ENCODE data around the gene ALDOB.

The ALDOB gene

GRCh38 chr9:101449071-101449721, 13.6 kb upstream of the ALDOB start:
- peak; percentile 58 for TF ChIP-seq CTCF (conservative IDR thresholded peaks at IDR 0.05; ENCODE audit: low read depth, low read length)
- peak overlapping the region; percentile 73 for H3K4me3 ChIP-seq (ENCODE audit: low read depth, low read length)

GRCh38 chr9:101448680-101449070, 13.1 kb upstream of the ALDOB start:
- no peak for DNase-seq (ENCODE audit: low read depth)
- H3K4me3 ChIP-seq (ENCODE audit: low read depth, low read length): no peak overlapping the region
- no peak for TF ChIP-seq CTCF (conservative IDR thresholded peaks at IDR 0.05; ENCODE audit: low read depth, low read length)

More at GRCh38 chr9:101449071-101449721, 13.6 kb upstream of the ALDOB start:
- DNase-seq (ENCODE audit: low read depth): peak; percentile 79

GRCh38 chr9:101446732-101447131, 11.2 kb upstream of the ALDOB start:
- DNase-seq (ENCODE audit: low read depth): no peak
- TF ChIP-seq CTCF (conservative IDR thresholded peaks at IDR 0.05; ENCODE audit: low read depth, low read length): no peak
- H3K4me3 ChIP-seq (ENCODE audit: low read depth, low read length): no peak overlapping the region

- TF ChIP-seq CTCF (conservative IDR thresholded peaks at IDR 0.05; ENCODE audit: low read depth, low read length): no peak
- peak overlapping the region; percentile 22 for H3K4me3 ChIP-seq (ENCODE audit: low read depth, low read length)
- DNase-seq (ENCODE audit: low read depth): peak; percentile 66
These were observed 9.9 kb upstream of the ALDOB start for GRCh38 chr9:101445353-101446029.

GRCh38 chr9:101443364-101443771, 7.8 kb upstream of the ALDOB start:
- no peak for DNase-seq (ENCODE audit: low read depth)
- H3K4me3 ChIP-seq (ENCODE audit: low read depth, low read length): no peak overlapping the region
- no peak for TF ChIP-seq CTCF (conservative IDR thresholded peaks at IDR 0.05; ENCODE audit: low read depth, low read length)

DNA sequence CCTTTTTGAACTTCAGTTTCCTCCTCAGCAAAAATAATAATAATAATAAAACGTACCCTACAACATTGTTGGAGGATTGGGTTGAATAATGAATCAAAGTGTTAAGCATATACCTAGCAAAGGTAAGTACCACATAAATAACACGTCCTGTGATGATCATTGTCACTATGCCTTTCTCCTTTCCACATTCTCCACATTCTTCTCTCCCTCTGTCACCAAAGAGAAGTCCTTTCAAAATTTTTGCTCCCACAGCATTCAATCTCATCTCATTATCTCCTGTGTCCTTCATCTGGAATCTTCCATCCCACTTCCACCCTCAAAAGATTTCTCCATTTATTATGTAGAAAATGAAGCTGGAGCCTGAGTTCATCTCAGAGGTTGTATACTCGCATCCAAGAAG, 7.2 kb upstream of the ALDOB start:
- no peak for DNase-seq (ENCODE audit: low read depth)
- no peak for TF ChIP-seq CTCF (conservative IDR thresholded peaks at IDR 0.05; ENCODE audit: low read depth, low read length)
- H3K4me3 ChIP-seq (ENCODE audit: low read depth, low read length): no peak overlapping the region

- TF ChIP-seq CTCF (conservative IDR thresholded peaks at IDR 0.05; ENCODE audit: low read depth, low read length): no peak
- no peak overlapping the region for H3K4me3 ChIP-seq (ENCODE audit: low read depth, low read length)
- no peak for DNase-seq (ENCODE audit: low read depth)
These were observed 6.7 kb upstream of the ALDOB start for GRCh38 chr9:101442318-101442717.

Data from choroid plexus epithelial cell (primary cell).